Measurements from ENCODE around the gene R3HDM1. TPM values are rescaled to one million over a fixed set of nuclear protein-coding genes. Genes with fewer than 3 reads are reported as not detected.
"Not testable (repeated sequence)": the region's sequence is repeated elsewhere in the genome, so short reads cannot be mapped to it uniquely, and the experiment has no call there.

Gene R3HDM1
- 21.2 TPM for total RNA-seq
- long read RNA-seq, partial matches to known transcripts, result 18 of 23 reads
- long read RNA-seq, other reads (novel, unspliced or antisense), result 5 of 23 reads

- DNase-seq (ENCODE audit: low spot score), result peak; percentile 98
- intact Hi-C loops (cut with DNase I), result loop anchor here (2.0 to 10.0 kb wide), 3 partner anchors 209 to 607 kb away; partner anchors contain the start of genes RAB3GAP1 and UBXN4
Observed at GRCh38 chr2:135531231-135532197, at the start of gene R3HDM1. TSS of gene R3HDM1 (plus strand) at chr2:135531484. CDS start at chr2:135604846, 73,362 bp downstream.

- intact Hi-C loops (cut with DNase I), result no loop called here
- no peak for DNase-seq (ENCODE audit: low spot score)
Observed at GRCh38 chr2:135485441-135485840, 45.8 kb upstream of the R3HDM1 start.

GRCh38 chr2:135490376-135490775 is 40.9 kb upstream of the R3HDM1 start:
- intact Hi-C loops (cut with DNase I), result no loop called here
- no peak for DNase-seq (ENCODE audit: low spot score)

GRCh38 chr2:135494503-135494902 is 36.8 kb upstream of the R3HDM1 start:
- intact Hi-C loops (cut with DNase I), result no loop called here
- no peak for DNase-seq (ENCODE audit: low spot score)

- intact Hi-C loops (cut with DNase I), result no loop called here
- no peak for DNase-seq (ENCODE audit: low spot score)
Observed at GRCh38 chr2:135494917-135495316, 36.4 kb upstream of the R3HDM1 start.

GRCh38 chr2:135498588-135498987 is 32.7 kb upstream of the R3HDM1 start:
- intact Hi-C loops (cut with DNase I); DNase-seq (ENCODE audit: low spot score): not testable (repeated sequence)

- DNase-seq (ENCODE audit: low spot score), result no peak
- intact Hi-C loops (cut with DNase I), result no loop called here
Observed at GRCh38 chr2:135504811-135505210, 26.5 kb upstream of the R3HDM1 start.

DNA sequence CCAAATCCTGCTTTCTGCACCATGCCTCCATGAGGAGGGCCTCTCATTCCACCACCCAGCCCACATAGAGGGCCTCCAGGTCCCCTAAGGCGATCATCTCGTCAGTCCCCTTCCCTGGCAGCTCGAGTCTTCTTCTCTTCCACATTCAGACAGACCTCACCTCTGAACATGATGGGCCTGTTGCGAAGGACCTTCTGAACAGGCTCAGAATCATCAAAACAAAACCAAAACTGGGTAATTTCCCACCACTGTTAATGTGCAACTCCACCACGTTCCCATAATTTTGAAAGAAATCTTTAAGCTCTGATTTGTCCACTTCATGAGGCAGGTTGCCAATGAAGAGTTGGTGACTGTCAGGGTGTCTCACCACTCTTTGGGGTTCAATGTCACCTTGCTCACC is 20.7 kb upstream of the R3HDM1 start:
- intact Hi-C loops (cut with DNase I), result no loop called here

GRCh38 chr2:135512099-135512498 is 19.2 kb upstream of the R3HDM1 start:
- no peak for DNase-seq (ENCODE audit: low spot score)
- intact Hi-C loops (cut with DNase I), result no loop called here

More for the DNA sequence above, 20.7 kb upstream of the R3HDM1 start:
- DNase-seq (ENCODE audit: low spot score), result no peak

- no peak for DNase-seq (ENCODE audit: low spot score)
- intact Hi-C loops (cut with DNase I), result no loop called here
Observed at GRCh38 chr2:135525786-135526185, 5.5 kb upstream of the R3HDM1 start.

- intact Hi-C loops (cut with DNase I), result no loop called here
- DNase-seq (ENCODE audit: low spot score), result no peak
Observed at GRCh38 chr2:135528006-135528405, 3.3 kb upstream of the R3HDM1 start.

- intact Hi-C loops (cut with DNase I), result loop anchor here (2.0 to 10.0 kb wide), 3 partner anchors 210 to 606 kb away; partner anchors contain the start of genes RAB3GAP1 and UBXN4
Observed at GRCh38 chr2:135530313-135531230, 712 bp upstream of the R3HDM1 start, which contains the start of gene ZRANB3. TSS of gene ZRANB3 (minus strand) at chr2:135531218.

DNA sequence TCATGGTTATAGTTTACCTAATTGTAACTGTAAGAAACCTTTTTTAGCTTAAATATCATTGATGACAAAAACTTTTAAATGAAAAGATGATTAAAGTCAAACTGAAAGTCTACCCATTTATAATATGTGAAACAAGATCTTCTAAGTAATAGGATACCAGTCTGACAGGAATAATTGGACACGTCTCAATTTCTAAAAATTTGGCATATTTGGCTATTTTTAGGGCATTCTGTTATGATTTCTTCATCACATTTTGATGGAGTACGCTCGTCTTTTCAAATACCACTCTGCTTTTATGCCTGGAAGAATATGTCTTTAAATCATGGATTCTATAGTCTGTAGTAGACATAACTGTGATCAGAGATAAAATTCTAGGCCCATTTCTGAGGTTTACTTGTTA is 1.3 kb downstream of the R3HDM1 start:
- intact Hi-C loops (cut with DNase I), result loop anchor here (10.0 kb wide), 2 partner anchors 478 to 608 kb away; partner anchors contain the start of gene RAB3GAP1
- DNase-seq (ENCODE audit: low spot score), result no peak

More at GRCh38 chr2:135530313-135531230, 712 bp upstream of the R3HDM1 start, which contains the start of gene ZRANB3:
- DNase-seq (ENCODE audit: low spot score), result peak; percentile 95

DNA sequence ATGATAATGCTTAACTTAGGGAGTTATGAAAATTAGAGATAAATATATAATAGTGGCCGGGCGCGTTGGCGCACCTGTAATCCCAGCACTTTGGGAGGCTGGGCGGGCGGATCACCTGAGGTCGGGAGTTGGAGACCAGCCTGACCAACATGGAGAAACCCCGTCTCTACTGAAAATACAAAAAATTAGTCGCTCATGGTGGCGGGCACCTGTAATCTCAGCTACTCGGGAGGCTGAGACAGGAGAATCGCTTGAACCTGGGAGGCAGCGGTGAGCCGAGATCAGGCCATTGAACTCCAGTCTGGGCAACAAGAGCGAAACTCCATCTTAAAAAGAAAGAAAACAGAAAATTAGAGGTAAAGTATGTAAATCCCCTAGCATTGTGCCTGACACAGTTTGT is 2.3 kb downstream of the R3HDM1 start:
- DNase-seq (ENCODE audit: low spot score), result not testable (repeated sequence)
- intact Hi-C loops (cut with DNase I), result loop anchor here (10.0 kb wide), 2 partner anchors 479 to 609 kb away; partner anchors contain the start of gene RAB3GAP1

DNA sequence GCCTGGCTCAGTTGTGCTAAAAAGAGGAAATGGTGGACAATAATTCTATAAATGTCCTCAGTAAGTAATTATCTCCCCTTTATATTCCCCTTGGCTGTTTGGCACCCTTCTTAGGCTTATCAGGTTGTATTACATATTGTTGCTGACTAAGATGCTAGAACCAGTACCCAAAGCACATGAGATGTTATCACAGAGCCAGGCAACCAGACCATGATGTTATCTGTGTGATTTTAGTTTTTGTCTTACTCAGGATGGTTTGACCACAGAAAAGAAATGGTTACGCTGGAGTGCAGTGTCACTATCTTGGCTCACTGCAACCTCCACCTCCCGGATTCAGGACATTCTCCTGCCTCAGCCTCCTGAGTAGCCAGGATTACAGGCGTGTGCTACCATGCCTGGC is 15.2 kb downstream of the R3HDM1 start:
- intact Hi-C loops (cut with DNase I), result no loop called here
- no peak for DNase-seq (ENCODE audit: low spot score)

DNA sequence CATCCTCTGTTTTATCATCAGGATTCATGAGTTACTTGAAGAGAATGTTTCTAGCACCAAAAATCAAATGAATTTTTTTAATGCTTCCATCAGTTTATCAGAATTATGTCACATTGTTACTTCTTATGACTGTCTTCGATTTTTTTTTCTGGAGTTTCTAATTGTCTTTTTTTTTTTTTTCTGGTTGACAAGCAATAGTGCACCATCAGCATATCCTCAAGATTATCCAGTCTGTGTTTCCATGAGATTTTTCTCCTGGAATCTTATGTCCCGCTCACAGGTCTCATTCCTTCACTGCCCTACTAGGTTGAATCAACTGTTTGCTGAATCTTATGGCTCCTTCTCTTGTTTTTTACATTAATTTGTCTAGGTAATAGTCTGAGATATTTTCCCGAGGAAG is 16.0 kb downstream of the R3HDM1 start:
- intact Hi-C loops (cut with DNase I), result no loop called here
- DNase-seq (ENCODE audit: low spot score), result no peak

GRCh38 chr2:135551356-135551755 is 20.1 kb downstream of the R3HDM1 start:
- intact Hi-C loops (cut with DNase I), result no loop called here
- no peak for DNase-seq (ENCODE audit: low spot score)

- no peak for DNase-seq (ENCODE audit: low spot score)
- intact Hi-C loops (cut with DNase I), result no loop called here
Observed at GRCh38 chr2:135552887-135553286, 21.6 kb downstream of the R3HDM1 start.

- no peak for DNase-seq (ENCODE audit: low spot score)
- intact Hi-C loops (cut with DNase I), result no loop called here
Observed at GRCh38 chr2:135555311-135555710, 24.0 kb downstream of the R3HDM1 start.

Data from cardiac septum (tissue), 1 donor.